GM21723 (cell line): Measurements from ENCODE around the gene FNBP1.

Experiments used
- ATAC-seq: cut with Tn5 transposase; IDR thresholded peaks from one replicate; pipeline ENCODE4 v1.9.1; 2021; ENCODE audit warnings: mild to moderate bottlenecking, moderate library complexity; ENCODE audit not compliant: unreplicated experiment

The FNBP1 gene

DNA sequence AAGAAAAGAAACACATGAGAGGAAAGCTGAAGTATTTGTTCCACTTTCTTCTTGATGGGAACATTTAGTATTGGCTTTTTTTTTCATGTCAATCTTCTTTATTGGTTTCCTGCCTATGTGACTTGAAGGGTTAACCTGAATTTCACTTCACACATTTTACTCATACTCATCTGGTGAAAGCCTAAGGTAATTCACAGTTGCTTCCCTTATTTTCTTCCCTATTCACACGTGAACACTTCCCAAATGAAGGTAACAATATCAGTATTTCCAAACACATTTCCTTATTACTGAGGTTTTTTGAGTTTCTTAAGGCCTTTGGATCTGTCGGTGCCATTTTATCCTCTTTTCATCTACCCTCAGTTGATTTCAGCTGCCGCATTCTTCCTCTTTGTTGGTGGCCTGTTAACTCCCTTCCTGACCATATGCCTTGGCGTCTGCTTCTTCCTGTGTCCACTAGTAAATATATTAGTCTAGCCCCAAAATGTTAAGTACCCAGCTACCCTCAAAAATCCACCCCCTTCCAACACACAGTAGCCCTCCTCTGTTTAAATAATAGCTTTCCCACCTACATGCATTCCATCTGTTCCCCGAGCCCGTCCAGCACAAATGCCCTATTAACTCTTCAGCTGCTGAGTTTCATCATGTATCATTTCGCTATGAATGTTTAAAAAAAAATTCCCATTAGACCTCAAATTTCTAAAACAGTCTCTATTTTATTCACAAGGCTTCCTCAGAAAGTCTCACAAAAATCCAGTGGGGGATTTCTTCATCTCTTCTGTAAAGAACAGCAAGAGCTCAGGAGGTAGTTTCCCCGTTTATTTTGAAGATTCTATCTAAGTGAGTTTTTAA lies 110.5 kb downstream of the FNBP1 start:
- ATAC-seq: no peak

- ATAC-seq: no peak
Measured at GRCh38 chr9:129930743-129931142, 112.2 kb downstream of the FNBP1 start.

GRCh38 chr9:129929496-129930125 lies 113.4 kb downstream of the FNBP1 start:
- no peak for ATAC-seq

- ATAC-seq: no peak
Measured at GRCh38 chr9:129923589-129923988, 119.4 kb downstream of the FNBP1 start.

GRCh38 chr9:129921905-129922304 lies 121.1 kb downstream of the FNBP1 start:
- no peak for ATAC-seq

DNA sequence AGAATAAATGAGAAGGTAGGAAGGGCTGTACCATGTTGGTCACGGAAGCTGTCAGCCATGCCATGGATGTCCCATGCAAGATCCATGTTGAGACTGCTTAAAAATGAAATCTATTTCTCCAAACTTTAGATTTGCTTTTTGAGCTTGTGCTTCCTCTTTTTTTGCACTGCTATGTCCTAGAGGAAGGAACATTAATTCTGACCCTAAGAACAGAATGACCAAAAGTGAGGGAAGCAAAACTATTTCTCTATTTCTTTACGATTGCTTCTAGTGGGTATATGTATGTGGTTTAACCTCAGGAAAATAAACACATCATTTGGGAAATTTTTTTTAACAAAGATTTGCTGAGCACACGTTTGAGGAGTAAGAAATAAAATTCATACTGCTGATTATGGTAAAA lies 123.1 kb downstream of the FNBP1 start:
- ATAC-seq: no peak

DNA sequence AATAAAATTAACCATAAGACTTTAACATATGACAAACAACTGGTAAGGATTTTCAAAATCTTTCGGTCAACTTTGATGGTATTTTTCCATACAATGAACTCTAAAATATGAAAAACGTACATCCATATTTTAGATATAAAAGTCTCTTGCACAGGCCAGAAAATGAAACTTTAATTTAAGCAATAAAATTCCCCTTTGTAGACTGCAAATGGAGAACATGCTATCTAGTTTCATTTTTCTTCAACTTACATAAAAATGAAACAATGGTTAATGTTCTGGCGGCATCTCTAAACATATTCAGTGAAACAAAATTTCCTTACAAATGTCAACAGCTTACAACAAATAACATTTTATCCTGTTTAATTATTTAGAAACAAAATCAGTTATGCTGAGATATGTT lies 123.7 kb downstream of the FNBP1 start:
- ATAC-seq: no peak

DNA sequence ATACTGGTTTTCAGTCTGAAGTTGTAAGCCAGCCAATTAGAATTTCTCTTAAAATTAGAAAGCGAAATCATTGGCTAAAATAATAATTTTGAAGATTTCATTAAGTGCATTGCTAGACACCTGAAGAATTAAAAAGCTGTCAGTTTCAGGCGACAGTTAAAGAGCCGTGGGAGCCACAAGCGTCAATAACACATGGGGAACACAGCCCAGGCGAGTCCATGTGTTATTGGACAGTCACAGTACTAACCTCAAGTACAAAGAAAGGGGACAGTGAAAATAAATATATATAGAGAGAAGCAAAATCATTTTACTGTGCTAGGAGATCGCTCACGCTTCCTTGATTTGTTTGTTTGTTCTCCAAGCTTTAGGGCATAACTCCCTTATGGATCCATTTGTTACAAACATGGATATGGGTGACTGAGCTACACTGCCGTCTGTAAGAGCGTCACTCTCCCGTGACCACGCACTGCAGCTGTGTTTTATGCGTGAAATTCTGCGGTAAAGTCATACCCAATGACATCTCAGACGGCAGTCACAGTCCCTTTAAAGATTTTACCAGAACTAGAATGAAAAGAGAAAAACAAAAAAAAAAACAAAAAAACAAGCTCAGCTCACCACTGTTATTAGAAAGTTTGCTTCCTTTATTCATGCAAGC lies 124.6 kb downstream of the FNBP1 start:
- ATAC-seq: no peak

GRCh38 chr9:129916707-129917106 lies 126.3 kb downstream of the FNBP1 start:
- no peak for ATAC-seq

GRCh38 chr9:129914051-129914450 lies 128.9 kb downstream of the FNBP1 start:
- no peak for ATAC-seq

DNA sequence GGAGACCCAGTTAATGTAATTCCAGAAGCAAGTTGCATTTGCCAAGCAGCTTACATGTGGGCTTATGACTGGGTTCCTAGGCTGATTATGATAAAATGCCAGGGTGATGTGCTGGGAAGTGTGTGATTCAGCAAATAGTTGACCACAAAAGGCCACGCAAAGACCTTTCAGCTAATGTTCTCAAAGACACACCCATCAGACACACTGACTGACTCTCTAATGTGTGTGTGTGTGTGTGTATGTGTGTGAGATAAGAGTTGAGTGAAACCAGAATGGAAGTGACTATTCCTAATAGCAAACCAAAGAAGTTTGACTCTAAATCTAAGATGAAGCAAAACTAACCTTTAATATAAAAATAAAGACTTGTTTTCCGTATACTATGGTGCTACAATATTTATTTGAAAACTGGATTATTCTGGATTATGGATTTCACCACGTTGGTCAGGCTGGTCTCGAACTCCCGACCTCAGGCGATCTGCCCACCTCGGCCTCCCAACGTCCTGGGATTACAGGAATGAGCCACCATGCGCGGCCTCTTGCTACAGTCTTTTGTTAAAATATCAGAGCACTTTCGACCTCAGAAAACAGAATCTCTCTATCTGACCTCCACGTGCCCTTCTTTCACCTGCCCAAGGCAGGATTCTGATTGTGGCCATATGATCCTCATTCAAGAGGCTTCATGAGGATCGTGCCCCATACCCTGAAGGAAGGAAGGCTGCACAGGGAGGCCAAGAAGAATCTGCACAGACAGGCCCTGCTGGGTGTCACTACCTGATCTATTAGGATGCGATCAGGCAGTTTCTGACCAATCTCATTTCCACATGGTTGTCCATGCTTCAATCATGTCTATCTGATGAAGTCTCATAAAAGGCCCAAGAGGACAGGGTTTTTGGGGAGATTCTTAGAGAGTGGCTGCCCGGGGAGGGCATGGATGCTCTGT lies 132.1 kb downstream of the FNBP1 start:
- no peak for ATAC-seq

- no peak for ATAC-seq
Measured at GRCh38 chr9:129909851-129910250, 133.1 kb downstream of the FNBP1 start.

GRCh38 chr9:129908906-129909305 lies 134.1 kb downstream of the FNBP1 start:
- no peak for ATAC-seq

DNA sequence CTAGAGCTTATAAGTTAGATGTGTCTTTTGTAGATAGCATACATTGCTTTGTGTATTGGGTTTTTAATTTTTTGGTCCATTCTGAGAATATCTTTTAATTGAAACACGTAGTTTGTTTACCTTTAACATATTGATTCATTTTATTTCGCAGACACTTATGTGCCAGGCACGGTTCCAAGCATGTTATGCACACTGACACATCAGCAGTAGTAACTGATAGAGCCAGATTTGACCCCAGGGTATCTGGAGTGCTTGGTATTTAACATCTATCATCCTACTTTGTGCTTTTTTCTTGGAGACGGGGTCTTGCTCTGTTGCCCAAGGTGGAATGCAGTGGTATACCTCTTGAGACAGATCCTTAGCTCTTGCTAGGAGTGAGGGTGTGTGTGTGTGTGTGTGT lies 135.8 kb downstream of the FNBP1 start:
- ATAC-seq: no peak

DNA sequence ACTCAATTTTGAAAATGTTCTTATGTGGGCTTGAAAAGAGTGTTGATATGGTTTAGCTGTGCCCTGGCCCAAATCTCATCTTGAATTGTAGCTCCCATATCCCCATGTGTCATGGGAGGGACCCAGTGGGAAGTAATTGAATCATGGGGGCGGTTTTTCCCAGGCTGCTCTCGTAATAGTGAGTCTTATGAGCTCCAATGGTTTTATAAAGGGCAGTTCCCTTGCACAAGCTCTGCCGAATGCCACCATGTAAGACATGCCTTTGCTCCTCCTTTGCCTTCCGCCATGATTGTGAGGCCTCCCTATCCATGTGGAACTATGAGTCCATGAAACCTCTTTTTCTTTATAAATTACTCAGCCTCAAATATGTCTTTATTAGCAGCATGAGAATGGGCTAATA lies 136.7 kb downstream of the FNBP1 start:
- ATAC-seq: no peak

DNA sequence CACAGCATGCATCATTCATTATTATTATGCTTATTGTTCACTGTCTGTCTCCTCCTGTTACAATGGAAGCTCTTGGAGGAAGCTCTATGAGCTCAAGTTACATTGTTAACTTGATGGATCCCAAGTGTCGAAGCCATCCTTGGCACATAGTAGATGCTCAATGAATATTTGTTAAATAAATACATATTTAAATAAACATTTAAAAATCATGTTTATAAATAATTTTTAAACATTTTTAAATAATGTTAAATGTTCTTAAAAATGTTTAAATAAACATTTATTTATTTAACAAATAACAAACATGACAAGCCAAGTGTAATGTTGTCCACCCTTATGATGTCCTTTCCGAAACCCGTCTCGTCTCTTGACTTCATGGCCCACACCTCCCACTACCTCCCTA lies 138.3 kb downstream of the FNBP1 start:
- no peak for ATAC-seq

DNA sequence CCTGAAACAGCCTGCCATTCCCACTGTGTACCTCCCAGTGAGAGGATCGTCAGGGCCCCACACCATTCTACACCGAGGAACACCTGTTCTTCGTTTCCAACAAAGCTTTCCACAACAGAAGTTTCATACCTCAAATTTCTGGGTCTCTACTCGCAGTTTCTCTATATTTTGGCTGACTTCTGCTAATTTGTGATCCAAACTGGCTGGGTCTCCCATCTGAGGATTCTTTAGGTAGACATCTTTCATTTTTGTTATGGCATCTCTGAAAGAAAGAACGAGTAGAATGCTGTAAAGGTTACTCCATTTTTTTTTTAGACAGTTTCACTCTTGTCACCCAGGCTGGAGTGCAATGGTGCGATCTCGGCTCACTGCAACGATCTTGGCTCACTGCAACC lies 140.3 kb downstream of the FNBP1 start:
- no peak for ATAC-seq

GRCh38 chr9:129901993-129902739 lies 140.8 kb downstream of the FNBP1 start:
- no peak for ATAC-seq

GRCh38 chr9:129900263-129901027 lies 142.5 kb downstream of the FNBP1 start:
- peak; percentile 75 for ATAC-seq
